B cell (primary cell): ENCODE data around the gene RXFP1. TPM values are rescaled to one million over a fixed set of nuclear protein-coding genes. Genes with fewer than 3 reads are reported as not detected.

ENCODE experiments used
- ATAC-seq: fragments of 200-7000 bp; cut with Tn5 transposase; one replicate; pipeline ENCODE4 v1.10.0; 2021; ENCODE audit warnings: low read depth, mild to moderate bottlenecking, moderate number of reproducible peaks, moderate library complexity
- CTCF ChIA-PET: fragments of 350-600 bp; sonication (Branson Sonifier 250); formaldehyde crosslinking; loops from one replicate; lab custom pipeline; 2021; ENCODE audit warnings: antibody characterized with exemption, inconsistent platforms; lab: Charles Lee
- POLR2A ChIA-PET: fragments of 350-600 bp; sonication (Branson Sonifier 250); formaldehyde crosslinking; loops from one replicate; lab custom pipeline; 2021; ENCODE audit warnings: antibody characterized with exemption; lab: Charles Lee
- DNase-seq: peaks from one replicate; pipeline ENCODE4 v3.0.0; 2013
- H2AFZ ChIP-seq: 2 replicates; pipeline ENCODE4 v1.6.1; 2012; ENCODE audit warnings: mild to moderate bottlenecking, low read depth, low read length; ENCODE audit not compliant: insufficient read depth, poor library complexity, severe bottlenecking
- H3K27ac ChIP-seq, 2 donors: 1 replicate in 1 of 2; 2 replicates in 1 of 2; pipeline ENCODE4 v1.5.1; 2012 to 2013; ENCODE audit warnings: low read length in 2 of 2, mild to moderate bottlenecking in 2 of 2, moderate library complexity in 1 of 2
- H3K27me3 ChIP-seq, 4 experiments: fragments of 200-600 bp in 1 of 4; sonication (generic) in 1 of 4; replicated peaks in 1 of 4; 1 replicate in 2 of 4; 2 replicates in 2 of 4; pipeline versions ENCODE4 v1.6.1 to v1.7.0; 2013 to 2016; ENCODE audit warnings: low read length in 3 of 4, mild to moderate bottlenecking in 2 of 4, mixed read lengths in 1 of 4, moderate library complexity in 1 of 4; ENCODE audit not compliant: insufficient read depth in 4 of 4, control insufficient read depth in 3 of 4; ENCODE audit errors: control extremely low read depth in 1 of 4
- H3K36me3 ChIP-seq, 2 experiments: replicated peaks in 1 of 2; 1 replicate in 1 of 2; 2 replicates in 1 of 2; pipeline versions ENCODE4 v1.6.1 to v1.7.1; 2013; ENCODE audit warnings: low read length in 1 of 2; ENCODE audit not compliant: insufficient read depth in 2 of 2, control insufficient read depth in 1 of 2; ENCODE audit errors: control extremely low read depth in 1 of 2, extremely low read depth in 1 of 2
- H3K4me1 ChIP-seq, 2 donors: fragments of 200-600 bp in 1 of 2; sonication (generic) in 1 of 2; 1 replicate in 1 of 2; 2 replicates in 1 of 2; pipeline versions ENCODE4 v1.5.1 to v1.6.1; 2013 to 2017; ENCODE audit warnings: low read length in 2 of 2; ENCODE audit not compliant: control insufficient read depth in 2 of 2, insufficient read depth in 2 of 2
- H3K4me2 ChIP-seq: replicated peaks from 2 replicates; pipeline ENCODE3; 2012; ENCODE audit warnings: mild to moderate bottlenecking, low read depth, low read length; ENCODE audit not compliant: poor library complexity, severe bottlenecking
- H3K4me3 ChIP-seq, 5 experiments: fragments of 200-600 bp in 1 of 5; sonication (generic) in 1 of 5; 1 replicate in 3 of 5; 2 replicates in 2 of 5; pipeline versions ENCODE4 v1.5.1 to v1.7.0; 2011 to 2016; ENCODE audit warnings: low read length in 4 of 5, mild to moderate bottlenecking in 4 of 5, low read depth in 2 of 5, control low read depth in 1 of 5, moderate library complexity in 1 of 5; ENCODE audit not compliant: insufficient read depth in 1 of 5; ENCODE audit errors: control extremely low read depth in 1 of 5, extremely low read depth in 1 of 5
- H3K79me2 ChIP-seq: fragments of 200-600 bp; sonication (generic); one replicate; pipeline ENCODE4 v1.6.0; 2016; ENCODE audit warnings: low read length; ENCODE audit not compliant: control insufficient read depth, insufficient read depth
- H3K9ac ChIP-seq: fragments of 200-600 bp; sonication (generic); 2 replicates; pipeline ENCODE4 v1.6.1; 2017; ENCODE audit warnings: mild to moderate bottlenecking, low read length, moderate library complexity
- H3K9me3 ChIP-seq, 3 donors: one replicate each; pipeline versions ENCODE4 v1.6.1 to v1.7.1; 2013; ENCODE audit warnings: low read length in 2 of 3; ENCODE audit not compliant: control insufficient read depth in 2 of 3, insufficient read depth in 1 of 3; ENCODE audit errors: control extremely low read depth in 1 of 3
- H4K20me1 ChIP-seq: 2 replicates; pipeline ENCODE4 v1.6.0; 2012; ENCODE audit warnings: mild to moderate bottlenecking, low read length; ENCODE audit not compliant: insufficient read depth, control insufficient read depth, poor library complexity, severe bottlenecking
- H3K27ac Mint-ChIP-seq: one replicate; pipeline ENCODE4 v1.8.0; 2021; ENCODE audit warnings: mixed read lengths
- H3K27me3 Mint-ChIP-seq: one replicate; pipeline ENCODE4 v1.8.0; 2021; ENCODE audit warnings: mixed read lengths
- H3K4me1 Mint-ChIP-seq: one replicate; pipeline ENCODE4 v1.8.0; 2021; ENCODE audit warnings: mixed read lengths
- H3K4me3 Mint-ChIP-seq: one replicate; pipeline ENCODE4 v1.8.0; 2021; ENCODE audit warnings: mixed read lengths
- H3K9me3 Mint-ChIP-seq: one replicate; pipeline ENCODE4 v1.8.0; 2022; ENCODE audit warnings: mixed read lengths; ENCODE audit not compliant: insufficient read depth
- EZH2 ChIP-seq: IDR thresholded peaks from 2 replicates; pipeline ENCODE4 v1.6.1; 2012; ENCODE audit warnings: borderline replicate concordance, low read depth, mild to moderate bottlenecking, moderate library complexity, low read length; ENCODE audit not compliant: insufficient read depth, poor library complexity, severe bottlenecking
- WGBS: methylation state at CpG from one replicate; pipeline ENCODE4 v1.1.5; 2013; ENCODE audit warnings: missing lambda C conversion rate; ENCODE audit not compliant: insufficient coverage; 5-methylcytosine and 5-hydroxymethylcytosine counted together
- intact Hi-C: fragments of 100-400 bp; cut with micrococcal nuclease; formaldehyde crosslinking; loops from one replicate; pipeline ENCODE4 v1.10.0; 2022
- polyA plus RNA-seq: library from polyadenylated mRNA; depleted of rRNA; stranded (reverse); fragments of >200 nt; gene quantifications from 2 replicates; pipeline ENCODE4 v1.2.3, GENCODE V29; 2012
- total RNA-seq, 2 donors: library from RNA; stranded (reverse); fragments of 120-200 nt in 1 of 2; gene quantifications; 1 replicate in 1 of 2; 2 replicates in 1 of 2; pipeline versions ENCODE4 v1.2.3 to v1.2.4, GENCODE V29; 2013 to 2022
- TF ChIP-seq, protein P1 (sequence below): fragments of 200-600 bp; IDR thresholded peaks from one replicate; pipeline ENCODE4 v1.8.0; 2022; ENCODE audit warnings: antibody characterized with exemption, mild to moderate bottlenecking

The RXFP1 gene
- total and polyA plus RNA-seq, 2 donors (not counting 1 experiment from before 2014, with no cell fraction given): not detected

DNA sequence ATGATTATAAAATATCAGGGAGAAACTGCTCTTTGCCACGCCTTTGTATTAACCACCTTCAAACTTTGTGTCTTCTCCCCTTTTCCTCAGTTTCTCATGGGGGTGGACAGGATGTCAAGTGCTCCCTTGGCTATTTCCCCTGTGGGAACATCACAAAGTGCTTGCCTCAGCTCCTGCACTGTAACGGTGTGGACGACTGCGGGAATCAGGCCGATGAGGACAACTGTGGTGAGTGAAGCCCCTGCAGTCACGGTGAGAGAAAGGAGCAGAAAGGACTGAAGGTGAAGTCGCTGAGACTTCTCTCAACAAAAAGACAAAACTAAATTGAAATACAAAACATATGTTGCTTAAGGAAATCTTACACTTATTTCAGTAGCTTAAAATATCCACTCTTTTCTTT, 50.9 kb downstream of the RXFP1 start:
- no peak overlapping the region for H3K27ac Mint-ChIP-seq
- Histone ChIP-seq H3K9me3 (peaks cover 0 to 1% (median 0%) of the 10 kb centered on the region in 3 donors), H3K9ac (no peak overlapping the region), H2AFZ (no peak overlapping the region), H3K4me3 (no peak overlapping the region), H3K27ac (no peak overlapping the region), H3K4me2 (no peak overlapping the region), H3K4me1 (no peaks in the 10 kb centered on the region), H4K20me1 (no peaks in the 10 kb centered on the region), H3K27me3 (no peaks in the 10 kb centered on the region), H3K36me3 (no peaks in the 10 kb centered on the region), H3K79me2 (no peaks in the 10 kb centered on the region)
- WGBS: 100% methylated on average over 2 of the region's 7 CpGs
- peaks cover 5% of the 10 kb centered on the region for H3K27me3 Mint-ChIP-seq
- DNase-seq: no peak
- no peak for ATAC-seq
- H3K4me1 Mint-ChIP-seq: no peaks in the 10 kb centered on the region
- intact Hi-C loops: no loop called here
- TF ChIP-seq, protein P1, sequence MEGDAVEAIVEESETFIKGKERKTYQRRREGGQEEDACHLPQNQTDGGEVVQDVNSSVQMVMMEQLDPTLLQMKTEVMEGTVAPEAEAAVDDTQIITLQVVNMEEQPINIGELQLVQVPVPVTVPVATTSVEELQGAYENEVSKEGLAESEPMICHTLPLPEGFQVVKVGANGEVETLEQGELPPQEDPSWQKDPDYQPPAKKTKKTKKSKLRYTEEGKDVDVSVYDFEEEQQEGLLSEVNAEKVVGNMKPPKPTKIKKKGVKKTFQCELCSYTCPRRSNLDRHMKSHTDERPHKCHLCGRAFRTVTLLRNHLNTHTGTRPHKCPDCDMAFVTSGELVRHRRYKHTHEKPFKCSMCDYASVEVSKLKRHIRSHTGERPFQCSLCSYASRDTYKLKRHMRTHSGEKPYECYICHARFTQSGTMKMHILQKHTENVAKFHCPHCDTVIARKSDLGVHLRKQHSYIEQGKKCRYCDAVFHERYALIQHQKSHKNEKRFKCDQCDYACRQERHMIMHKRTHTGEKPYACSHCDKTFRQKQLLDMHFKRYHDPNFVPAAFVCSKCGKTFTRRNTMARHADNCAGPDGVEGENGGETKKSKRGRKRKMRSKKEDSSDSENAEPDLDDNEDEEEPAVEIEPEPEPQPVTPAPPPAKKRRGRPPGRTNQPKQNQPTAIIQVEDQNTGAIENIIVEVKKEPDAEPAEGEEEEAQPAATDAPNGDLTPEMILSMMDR: no peak
- no peak for TF ChIP-seq EZH2
- no peaks in the 10 kb centered on the region for H3K9me3 Mint-ChIP-seq
- CTCF ChIA-PET: no interaction called here
- POLR2A ChIA-PET: no interaction called here
- H3K4me3 Mint-ChIP-seq: no peak overlapping the region

DNA sequence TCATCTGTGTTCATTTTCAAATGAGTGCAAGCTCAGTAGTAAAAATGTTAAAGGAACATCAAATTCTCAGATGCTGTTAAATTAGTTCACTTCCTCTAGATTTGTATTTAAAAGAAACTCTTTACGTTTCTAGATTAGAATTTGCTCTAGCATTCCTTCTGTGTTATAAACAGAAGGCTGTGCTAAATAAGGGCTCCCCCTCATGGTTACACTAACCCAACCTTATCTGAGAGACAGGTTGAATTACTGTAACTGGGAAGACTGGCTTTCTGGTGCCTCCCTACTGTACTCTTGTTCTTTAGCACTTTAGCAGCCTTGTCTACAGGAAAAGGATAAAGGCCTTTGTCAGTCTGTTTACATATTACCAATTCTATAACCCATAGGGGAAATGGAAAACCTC, 56.8 kb downstream of the RXFP1 start:
- Histone ChIP-seq H3K36me3 (no peaks in the 10 kb centered on the region), H3K27me3 (no peaks in the 10 kb centered on the region), H3K4me3 (no peak overlapping the region), H3K27ac (no peak overlapping the region), H3K4me1 (no peaks in the 10 kb centered on the region), H3K9ac (no peak overlapping the region), H3K4me2 (no peak overlapping the region), H3K79me2 (no peaks in the 10 kb centered on the region), H3K9me3 (no peaks in the 10 kb centered on the region), H2AFZ (no peak overlapping the region), H4K20me1 (no peaks in the 10 kb centered on the region)
- Mint-ChIP-seq H3K4me3 (no peak overlapping the region), H3K9me3 (no peaks in the 10 kb centered on the region), H3K4me1 (no peaks in the 10 kb centered on the region), H3K27ac (no peak overlapping the region), H3K27me3 (peaks cover 3% of the 10 kb centered on the region)
- TF ChIP-seq, protein P1: no peak
- TF ChIP-seq EZH2: no peak
- ATAC-seq: no peak
- WGBS: no CpG with 5 or more reads among the region's 1 CpG
- intact Hi-C loops: no loop called here
- CTCF ChIA-PET: no interaction called here
- DNase-seq: no peak
- POLR2A ChIA-PET: no interaction called here
